Activated CD4-positive, CD25-positive, alpha-beta regulatory T cell treated with anti-CD3 and anti-CD28 coated beads, Interleukin-2, amount 50 U/mL, for 72 hours (primary cell): ENCODE measurements around the gene TDRD10.
A peak's percentile ranks its signal among the peaks of the same experiment; 100 is the strongest.

Experiments used
- DNase-seq: peaks from one replicate; pipeline ENCODE4 v3.0.0; 2021

Gene TDRD10

GRCh38 chr1:154557248-154557938, 55.4 kb downstream of the TDRD10 start:
- no peak for DNase-seq

GRCh38 chr1:154557939-154558719, 56.1 kb downstream of the TDRD10 start, which contains the start of gene UBE2Q1:
UBE2Q1 (minus strand) TSS chr1:154558662; CDS start chr1:154558553, 109 bp downstream.
- DNase-seq: peak; percentile 57

GRCh38 chr1:154558720-154559465, 56.9 kb downstream of the TDRD10 start:
- DNase-seq: peak; percentile 99

GRCh38 chr1:154559466-154560044, 57.5 kb downstream of the TDRD10 start:
- DNase-seq: peak; percentile 75

GRCh38 chr1:154565876-154566275, 63.9 kb downstream of the TDRD10 start:
- DNase-seq: no peak

- peak; percentile 78 for DNase-seq
These were observed 65.6 kb downstream of the TDRD10 start, which contains the start of gene CHRNB2 for GRCh38 chr1:154567386-154568156. CHRNB2 (plus strand) TSS chr1:154567778; CDS start chr1:154568045, 267 bp downstream.

- DNase-seq: no peak
These were observed 66.3 kb downstream of the TDRD10 start for GRCh38 chr1:154568157-154568815.

GRCh38 chr1:154571244-154571963, 69.4 kb downstream of the TDRD10 start:
- DNase-seq: no peak

GRCh38 chr1:154571964-154572288, 69.9 kb downstream of the TDRD10 start:
- no peak for DNase-seq

GRCh38 chr1:154572468-154573167, 70.6 kb downstream of the TDRD10 start:
- no peak for DNase-seq

GRCh38 chr1:154573168-154573510, 71.1 kb downstream of the TDRD10 start:
- no peak for DNase-seq

- DNase-seq: no peak
These were observed 72.7 kb downstream of the TDRD10 start for GRCh38 chr1:154574716-154575115.

GRCh38 chr1:154575147-154575927, 73.3 kb downstream of the TDRD10 start:
- DNase-seq: no peak

GRCh38 chr1:154575951-154576566, 74.0 kb downstream of the TDRD10 start:
- DNase-seq: no peak

- no peak for DNase-seq
These were observed 75.5 kb downstream of the TDRD10 start for GRCh38 chr1:154577346-154578057.

GRCh38 chr1:154578058-154578418, 76.0 kb downstream of the TDRD10 start:
- no peak for DNase-seq

- no peak for DNase-seq
These were observed 77.4 kb downstream of the TDRD10 start for GRCh38 chr1:154579374-154579773.

GRCh38 chr1:154581766-154582165, 79.7 kb downstream of the TDRD10 start:
- no peak for DNase-seq

- DNase-seq: no peak
These were observed 80.9 kb downstream of the TDRD10 start for GRCh38 chr1:154582885-154583284.
